ENCODE measurements around the gene MTMR6.

DNA sequence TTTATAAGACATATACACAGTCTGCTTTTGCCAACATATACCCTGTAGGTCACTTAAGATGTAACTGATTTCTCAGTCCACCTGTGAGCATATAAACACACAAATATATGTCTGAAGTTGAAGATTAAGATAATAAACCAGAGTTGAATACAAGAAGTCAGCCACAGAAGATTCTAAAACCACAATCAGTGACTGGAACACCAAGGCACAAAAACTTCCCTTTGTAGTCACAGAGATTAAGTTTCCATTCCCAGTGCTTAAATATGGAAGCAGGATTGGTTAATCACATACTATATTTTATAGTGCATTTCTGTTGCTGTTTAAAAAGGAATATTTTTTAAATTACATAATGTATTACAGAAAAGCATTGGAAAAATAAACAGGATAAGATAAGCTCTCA lies 39.9 kb downstream of the MTMR6 start:
- TF ChIP-seq, protein P1, sequence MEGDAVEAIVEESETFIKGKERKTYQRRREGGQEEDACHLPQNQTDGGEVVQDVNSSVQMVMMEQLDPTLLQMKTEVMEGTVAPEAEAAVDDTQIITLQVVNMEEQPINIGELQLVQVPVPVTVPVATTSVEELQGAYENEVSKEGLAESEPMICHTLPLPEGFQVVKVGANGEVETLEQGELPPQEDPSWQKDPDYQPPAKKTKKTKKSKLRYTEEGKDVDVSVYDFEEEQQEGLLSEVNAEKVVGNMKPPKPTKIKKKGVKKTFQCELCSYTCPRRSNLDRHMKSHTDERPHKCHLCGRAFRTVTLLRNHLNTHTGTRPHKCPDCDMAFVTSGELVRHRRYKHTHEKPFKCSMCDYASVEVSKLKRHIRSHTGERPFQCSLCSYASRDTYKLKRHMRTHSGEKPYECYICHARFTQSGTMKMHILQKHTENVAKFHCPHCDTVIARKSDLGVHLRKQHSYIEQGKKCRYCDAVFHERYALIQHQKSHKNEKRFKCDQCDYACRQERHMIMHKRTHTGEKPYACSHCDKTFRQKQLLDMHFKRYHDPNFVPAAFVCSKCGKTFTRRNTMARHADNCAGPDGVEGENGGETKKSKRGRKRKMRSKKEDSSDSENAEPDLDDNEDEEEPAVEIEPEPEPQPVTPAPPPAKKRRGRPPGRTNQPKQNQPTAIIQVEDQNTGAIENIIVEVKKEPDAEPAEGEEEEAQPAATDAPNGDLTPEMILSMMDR (IDR thresholded peaks at IDR 0.05): no peak
- no peak for TF ChIP-seq POLR2A (IDR thresholded peaks at IDR 0.05)

All from thyroid gland (tissue), 4 donors.